NCI-H510A (cell line): ENCODE data around the gene PSMA8.
"Not testable (repeated sequence)": the region's sequence is repeated elsewhere in the genome, so short reads cannot be mapped to it uniquely, and the experiment has no call there.

Experiments used
- DNase-seq: peaks from one replicate; lab custom pipeline; 2025; lab: John Stamatoyannopoulos, UW

PSMA8 gene

DNA sequence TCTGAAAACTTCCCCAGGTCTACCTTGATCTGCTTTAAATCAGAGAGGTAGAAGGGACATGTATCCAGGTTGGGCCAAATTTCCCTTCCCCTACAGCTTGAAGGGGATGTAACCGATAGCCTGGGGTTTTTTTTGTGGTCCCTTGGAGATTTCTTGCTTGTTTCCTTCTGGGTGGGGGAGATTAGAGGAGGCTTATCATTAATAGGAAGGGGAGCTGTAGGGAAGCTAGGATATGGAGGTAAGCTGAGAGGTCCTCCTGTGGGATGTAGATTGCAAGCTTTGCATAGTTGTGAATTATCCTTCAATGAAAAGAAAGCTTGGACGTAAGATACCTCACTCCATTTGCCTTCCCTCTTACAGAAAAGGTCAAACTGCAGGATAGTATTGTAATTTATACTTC, 103.7 kb downstream of the PSMA8 start:
- not testable (repeated sequence) for DNase-seq

DNA sequence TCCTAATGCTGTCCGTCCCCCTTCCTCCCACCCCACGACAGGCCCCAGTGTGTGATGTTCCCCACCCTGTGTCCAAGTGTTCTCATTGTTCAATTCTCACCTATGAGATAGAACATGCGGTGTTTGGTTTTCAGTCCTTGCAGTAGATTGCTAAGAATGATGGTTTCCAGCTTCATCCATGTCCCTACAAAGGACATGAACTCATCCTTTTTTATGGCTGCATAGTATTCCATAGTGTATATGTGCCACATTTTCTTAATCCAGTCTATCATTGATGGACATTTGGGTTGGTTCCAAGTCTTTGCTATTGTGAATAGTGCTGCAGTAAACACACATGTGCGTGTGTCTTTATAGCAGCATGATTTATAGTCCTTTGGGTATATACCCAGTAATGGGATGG, 105.0 kb downstream of the PSMA8 start:
- not testable (repeated sequence) for DNase-seq

DNA sequence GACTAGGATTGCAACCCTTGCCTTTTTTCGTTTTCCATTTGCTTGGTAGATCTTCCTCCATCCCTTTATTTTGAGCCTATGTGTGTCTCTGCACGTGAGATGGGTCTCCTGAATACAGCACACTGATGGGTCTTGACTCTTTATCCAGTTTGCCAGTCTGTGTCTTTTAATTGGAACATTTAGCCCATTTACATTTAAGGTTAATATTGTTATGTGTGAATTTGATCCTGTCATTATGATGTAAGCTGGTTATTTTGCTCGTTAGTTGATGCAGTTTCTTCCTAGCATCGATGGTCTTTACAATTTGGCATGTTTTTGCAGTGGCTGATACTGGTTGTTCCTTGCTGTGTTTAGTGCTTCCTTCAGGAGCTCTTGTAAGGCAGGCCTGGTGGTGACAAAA, 108.7 kb downstream of the PSMA8 start:
- not testable (repeated sequence) for DNase-seq
